ENCODE data around the gene TTC7B.

TTC7B gene

DNA sequence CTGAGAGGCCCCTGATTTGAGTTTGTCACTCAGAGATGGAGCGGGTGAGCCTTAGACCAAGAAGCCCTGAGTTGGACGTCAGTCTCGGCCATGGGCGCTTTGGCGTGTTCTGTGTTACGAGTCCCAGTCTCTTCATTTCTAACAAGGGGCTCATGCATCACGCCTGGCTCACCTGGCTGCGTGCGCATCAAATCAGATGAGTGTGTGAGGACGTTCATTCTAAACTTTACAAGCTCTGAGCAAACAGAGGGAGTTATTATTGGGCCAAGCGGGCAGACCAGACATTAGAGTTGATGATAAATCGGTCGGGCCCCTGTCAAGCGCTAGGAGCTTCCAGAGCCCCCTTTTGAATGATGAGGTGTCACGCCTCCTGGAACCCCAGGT, 302.2 kb downstream of the TTC7B start:
- DNase-seq = no peak

DNA sequence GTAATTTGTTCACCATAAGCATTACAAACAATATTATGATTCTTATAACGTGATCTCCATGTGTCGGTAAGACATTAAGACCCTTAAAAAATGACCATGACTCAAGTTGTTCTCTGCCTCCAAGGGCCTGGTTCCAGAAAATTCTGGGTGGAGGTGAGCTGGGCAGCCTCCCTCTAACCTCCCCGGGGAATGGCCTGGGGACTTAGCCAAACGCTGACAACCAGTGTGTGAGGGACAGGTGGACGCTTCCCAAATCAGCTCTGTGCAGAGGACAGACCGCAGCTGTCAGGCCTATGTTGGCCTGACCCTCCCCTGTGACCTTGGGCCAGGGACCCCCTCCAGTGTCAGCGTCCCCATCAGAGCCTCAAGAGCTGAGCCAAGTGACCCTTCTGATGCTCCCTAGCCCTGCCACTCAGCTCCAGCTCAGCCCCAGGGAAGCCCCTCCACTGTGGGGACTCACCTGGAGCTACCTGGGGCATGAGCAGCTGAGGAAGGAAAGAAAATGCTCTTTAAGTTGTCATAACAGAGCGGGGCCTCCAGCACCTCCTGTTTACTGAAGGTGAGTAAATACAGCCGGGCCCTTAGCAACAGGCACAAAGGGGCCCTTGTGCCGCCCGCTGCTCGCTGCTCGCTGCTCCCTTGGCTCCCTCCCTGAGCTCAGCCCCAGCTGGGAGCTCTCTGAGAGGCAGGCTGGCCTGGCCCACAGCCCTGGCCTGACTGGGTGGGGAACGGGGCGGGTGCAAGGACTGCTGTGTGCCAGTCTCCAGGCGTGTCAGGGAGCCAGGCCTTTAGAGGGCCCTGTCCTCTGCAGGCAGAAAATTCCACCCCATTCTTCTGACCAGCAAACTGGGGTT, 302.8 kb downstream of the TTC7B start:
- peak; percentile 50 to 99 (median 92) for DNase-seq

DNA sequence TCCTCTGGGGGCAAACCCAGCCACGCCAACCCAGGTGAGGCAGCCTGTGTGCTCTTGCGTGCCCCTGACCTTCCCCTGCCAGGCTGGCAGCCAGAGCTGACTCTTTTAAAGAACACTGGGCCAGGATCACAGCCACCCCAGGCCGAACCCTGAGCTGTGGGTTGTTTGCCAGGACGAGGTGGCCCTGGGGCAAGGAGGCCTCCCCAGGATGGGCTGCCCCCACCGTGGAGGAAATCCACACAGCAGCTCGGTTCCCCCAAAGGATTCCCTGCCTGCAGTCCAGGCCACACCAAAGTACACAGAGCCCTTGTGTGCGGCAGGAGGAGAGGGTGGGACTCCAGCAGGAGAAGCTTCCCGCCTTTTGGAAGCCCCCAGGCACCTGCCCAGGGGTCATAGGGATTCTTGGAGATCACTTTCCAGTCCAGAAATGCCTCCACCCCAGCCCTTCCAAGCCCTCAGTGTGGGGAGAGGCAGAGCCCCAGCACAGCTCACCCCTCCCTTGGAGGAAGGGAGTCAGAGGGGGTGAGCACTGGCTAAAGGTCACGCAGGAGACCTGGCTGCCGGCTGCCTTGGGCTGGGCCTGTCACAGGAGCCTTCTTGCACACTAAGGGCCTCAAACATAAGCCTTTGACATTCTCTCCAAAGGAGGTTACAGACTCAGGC, 303.8 kb downstream of the TTC7B start:
- peak in 7 of 56 donors; percentile 19 to 61 (median 36) for DNase-seq

DNA sequence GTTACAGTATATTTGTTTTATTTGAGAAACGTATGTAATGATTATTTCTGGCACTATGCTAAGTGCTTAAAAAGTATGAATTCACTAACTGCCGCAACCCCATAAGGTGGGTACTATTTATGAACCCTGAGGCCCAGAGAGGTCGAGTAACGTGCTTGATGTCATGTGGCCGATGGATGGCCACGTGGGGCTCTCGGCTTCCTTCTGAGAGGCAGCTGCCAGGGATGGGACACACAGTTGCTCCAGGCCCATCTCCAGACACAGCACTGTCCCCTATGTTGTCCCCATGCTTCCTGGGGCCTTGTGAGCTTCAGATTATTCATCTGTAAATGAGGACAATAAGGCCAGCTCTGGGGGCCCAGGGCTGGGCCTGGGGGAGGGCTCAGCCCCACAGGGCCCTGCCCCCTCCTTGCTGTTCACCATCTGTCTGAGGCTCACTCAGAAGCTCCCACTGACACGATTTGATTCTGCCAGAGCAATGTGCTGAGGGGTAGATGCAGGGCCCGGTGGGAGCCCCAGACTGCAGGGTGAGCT, 304.4 kb downstream of the TTC7B start:
- DNase-seq = peak in 5 of 56 donors; percentile 18 to 53 (median 32)

DNA sequence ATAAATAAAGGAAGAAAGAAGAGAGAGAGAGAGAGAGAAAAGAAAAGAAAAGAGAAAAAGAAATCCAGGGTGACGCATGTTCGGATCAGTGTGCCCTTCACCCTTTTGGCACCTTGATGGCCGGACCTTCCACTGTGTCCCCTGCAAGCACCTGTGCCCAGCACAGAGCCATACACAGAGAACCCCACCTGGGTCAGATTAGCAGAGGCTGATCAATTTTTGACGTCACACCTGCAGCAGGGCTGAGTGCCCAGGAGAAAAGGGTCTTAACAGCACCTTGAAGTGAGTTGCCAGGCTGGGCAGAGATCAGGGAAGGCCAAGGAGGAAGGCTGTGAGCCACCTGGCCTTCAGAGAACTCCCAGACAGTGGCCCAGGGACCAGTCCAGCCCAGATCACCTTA, 305.0 kb downstream of the TTC7B start:
- DNase-seq = no peak

DNA sequence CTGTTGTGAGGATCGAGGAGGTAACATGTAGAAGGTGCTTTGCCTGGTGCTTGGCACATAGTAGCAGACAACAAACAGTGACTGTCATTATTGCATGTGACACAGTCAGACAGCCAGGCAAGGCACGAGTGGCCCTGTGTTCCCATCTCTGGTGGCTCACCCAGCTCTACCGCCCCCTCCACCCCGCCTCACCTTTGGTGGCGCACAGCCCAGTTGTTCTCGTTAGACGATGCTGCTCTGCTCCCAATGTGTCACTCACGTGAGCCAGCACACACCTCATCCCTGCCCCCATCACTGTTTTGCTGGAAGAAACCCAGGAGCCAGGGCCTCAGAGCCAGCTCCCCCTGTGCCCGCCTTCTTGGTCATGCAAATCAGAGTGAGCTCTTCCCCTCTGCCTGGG, 306.1 kb downstream of the TTC7B start:
- peak in 1 of 56 donors; percentile 32 for DNase-seq

DNA sequence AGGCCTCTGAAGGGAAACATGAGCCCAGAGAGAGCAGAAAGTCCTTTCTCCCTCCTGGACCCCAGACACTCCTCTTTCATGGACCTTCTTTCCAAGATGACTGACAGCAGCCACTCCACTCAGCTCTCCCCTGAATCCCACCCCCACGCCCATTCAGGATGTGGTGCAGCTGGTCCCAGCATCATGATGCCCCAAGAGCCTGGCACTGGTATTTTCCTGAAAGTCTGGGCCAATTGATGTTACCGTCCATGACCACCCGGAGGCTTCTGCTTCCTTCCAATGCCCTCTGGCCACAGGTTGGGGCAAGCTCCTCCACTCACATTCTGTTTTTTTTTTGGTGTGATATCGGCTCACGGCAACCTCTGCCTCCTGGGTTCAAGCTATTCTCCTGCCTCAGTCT, 306.8 kb downstream of the TTC7B start:
- no peak for DNase-seq

DNA sequence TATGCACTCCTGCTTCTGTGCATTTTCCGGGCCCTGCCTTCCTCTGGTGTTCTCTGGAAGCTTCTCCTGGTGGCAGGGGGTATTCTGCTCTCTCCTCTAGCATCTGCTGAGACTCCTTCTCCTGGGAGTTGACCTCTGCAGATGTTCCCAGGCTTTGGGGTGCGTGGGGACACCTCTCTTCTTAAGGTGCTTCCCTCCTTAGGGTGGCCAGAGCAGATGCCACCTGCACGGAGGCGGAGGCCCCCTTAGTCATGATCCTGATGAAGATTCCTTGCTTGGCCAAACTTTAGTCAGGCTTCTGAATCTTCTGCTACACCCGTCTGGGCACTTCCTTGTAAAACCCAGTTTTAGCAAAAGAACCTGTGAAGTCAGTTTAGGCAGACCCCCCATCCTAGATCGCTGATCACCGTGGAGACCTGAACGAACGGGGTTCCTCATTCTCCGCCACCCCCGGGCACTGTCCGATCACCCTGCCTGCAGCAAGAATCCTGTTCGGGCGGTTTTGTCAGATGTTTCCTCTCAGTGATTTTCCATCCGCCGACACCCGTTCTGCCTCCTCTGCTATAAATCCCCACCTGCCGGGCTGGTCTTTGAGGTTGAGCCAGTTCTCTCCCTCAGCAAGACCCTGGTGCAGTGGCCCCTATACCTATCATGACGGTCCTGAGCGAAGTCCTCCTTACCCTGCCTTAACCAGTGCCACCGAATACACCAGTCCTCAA, 307.5 kb downstream of the TTC7B start:
- DNase-seq = no peak

DNA sequence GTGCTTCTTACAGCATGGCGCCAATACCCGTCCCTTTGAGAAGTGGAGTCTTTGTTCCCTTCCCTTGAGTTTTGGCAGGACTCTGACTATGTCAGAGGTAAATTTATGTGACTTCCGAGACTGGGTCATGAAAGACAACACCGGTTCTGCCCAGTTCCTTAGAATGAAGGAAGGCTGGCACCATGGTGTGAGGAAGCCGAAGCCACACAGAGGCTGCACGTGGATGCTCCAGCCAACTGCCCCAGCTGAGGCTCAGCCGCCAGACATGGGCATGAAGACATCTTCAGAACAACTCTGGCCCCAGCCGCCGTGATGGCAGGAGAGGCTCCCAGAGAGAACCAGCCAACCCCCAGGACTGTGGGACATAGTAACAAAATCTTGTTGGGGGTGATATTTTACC, 308.2 kb downstream of the TTC7B start:
- DNase-seq = no peak

DNA sequence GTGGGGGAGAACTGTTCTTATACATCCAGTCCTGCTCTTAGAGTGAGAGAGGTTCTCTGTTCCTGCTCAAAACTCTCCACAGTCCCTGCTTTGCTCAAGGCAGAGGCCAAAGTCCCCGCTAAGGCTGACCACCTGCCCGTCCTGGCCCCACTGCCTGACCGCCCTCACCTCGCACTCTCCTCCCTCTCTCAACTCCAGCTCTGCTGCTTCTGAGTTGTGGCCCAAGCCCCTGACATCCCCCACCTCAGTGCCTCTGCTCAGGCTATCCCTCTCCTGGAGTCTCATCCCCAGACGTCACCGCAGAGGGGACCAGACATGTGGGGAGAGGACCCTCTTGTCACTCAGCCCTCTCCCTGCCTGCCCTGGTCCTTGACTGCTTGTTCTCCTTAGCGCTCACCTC, 308.8 kb downstream of the TTC7B start:
- no peak for DNase-seq

DNA sequence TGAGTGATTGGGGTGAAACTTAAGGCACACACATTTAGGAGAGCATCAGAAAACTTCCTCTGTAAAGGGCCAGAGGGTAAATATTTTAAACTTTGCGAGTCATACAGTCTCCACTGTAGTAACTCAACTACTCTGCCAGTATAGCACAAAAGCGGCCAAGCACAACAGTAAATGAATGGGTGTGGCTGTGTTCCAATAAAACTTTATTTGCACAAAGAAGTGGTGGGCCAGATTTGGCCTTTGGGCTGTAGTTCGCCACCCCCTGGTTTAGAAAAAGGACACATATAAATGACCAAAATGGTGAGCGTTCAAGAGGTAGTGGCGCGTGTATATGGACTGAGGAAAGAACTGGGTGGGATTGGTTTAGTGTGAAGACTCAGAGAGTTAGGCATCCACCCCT, 309.5 kb downstream of the TTC7B start:
- DNase-seq = no peak

DNA sequence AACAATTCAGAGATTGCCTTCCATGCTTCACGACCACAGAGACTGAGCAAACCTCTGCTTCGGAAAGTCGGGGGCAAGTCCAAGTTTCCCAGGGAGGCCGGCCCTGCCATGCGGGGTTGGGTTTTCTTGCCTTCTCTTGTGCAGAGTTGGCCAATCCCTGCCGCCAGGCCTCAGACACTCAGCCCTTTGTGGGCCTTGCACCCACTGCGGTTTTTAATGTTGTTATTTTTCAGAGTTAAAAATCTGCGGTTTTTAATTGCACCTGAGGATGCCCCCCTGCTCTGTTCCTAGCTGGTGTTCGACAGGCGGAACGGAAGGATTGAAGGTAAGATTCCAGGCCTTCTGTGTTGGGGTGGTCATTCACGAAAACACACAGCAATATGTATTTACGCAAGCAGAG, 310.7 kb downstream of the TTC7B start:
- peak in 8 of 56 donors; percentile 12 to 43 (median 26) for DNase-seq

DNA sequence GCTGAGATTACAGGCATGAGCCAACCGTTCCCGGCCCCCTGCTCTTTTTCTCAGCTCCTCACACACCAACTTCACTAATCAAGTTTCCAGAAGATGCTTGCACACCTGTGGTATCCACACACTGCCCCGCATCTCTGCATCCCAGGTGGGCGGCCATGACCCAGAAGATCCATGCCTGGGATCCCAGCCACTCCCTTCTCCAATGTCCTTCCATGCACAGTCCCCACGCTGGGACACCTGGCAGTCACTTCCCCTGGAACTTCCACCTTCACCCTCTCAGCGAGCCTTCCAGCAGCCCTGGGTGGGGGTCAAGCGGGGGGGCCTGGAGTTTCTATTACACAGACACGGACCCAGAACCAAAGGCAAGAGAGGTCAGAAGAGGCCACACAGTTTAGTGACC, 311.6 kb downstream of the TTC7B start:
- no peak for DNase-seq

DNA sequence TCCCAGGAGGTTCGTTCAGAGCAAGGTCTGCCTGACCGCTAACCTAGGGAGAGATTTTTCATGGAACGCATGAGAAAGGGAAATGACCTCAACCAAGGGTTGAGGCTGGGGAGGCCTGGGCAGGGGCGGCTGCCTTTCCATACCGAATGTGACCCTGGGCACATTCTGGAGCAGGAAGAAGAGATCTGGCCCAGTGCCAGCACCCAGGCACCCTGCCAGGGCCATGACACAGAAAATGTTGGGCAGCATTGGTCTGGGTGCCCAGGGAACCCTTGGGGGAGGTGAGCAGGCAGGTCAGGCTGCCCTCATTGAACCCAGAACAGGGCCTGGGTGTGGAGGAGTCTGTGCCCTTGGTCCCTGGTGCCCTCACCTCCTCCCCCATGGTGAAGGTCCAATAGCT, 312.6 kb downstream of the TTC7B start:
- DNase-seq = peak in 1 of 56 donors; percentile 25

DNA sequence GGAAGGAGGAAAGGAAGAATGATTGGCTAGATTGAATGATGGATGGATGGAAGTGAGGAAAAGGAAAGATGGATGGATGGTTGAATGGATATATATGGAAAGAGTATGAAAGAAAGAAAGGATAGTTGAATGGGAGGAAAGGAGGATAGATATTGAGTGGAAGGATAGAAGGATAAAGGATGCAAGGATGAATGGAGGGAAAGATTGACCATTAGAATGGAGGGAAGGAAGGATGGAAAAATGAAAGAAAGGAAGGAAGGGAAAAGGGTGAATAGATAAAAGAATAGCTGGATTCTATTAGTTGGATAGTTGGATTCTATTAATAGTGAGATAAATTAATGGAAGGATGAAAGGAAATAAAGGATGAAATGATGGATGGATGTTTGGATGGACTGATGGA, 313.5 kb downstream of the TTC7B start:
- DNase-seq = no peak

DNA sequence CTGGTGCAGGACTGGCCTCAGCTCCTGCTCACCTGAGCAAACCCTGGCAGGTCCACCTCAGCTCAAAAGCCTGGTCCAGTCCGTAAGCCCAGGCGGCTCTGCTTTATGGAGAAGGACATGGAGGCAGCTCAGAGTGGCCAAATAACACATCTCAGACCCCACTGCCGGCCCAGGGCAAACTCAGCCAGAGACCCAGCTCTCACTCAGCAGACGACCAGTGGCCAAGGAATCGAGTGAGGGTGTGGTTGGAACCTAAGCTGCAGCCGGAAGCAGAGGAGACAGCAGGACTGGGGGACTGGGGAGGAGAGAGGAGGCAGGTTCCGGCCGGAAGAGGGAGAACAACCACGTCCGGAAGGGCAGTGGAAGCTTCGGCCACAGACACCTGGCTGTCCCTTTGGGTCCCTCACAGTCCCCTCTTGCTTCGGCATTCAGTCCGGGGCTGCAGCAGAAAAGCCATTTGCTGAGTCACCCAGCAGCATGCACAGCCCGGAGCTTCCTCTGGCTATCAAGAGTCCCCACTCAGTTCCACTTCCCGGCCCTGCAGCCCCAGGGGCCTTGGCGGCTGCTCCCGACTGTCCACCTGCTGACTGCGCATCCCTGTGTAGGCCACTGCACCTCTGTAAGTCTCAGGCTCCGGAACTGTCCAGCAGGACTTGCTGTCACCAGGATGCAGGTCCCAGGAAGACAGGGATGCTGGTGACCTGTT, 315.4 kb downstream of the TTC7B start:
- DNase-seq = no peak

DNA sequence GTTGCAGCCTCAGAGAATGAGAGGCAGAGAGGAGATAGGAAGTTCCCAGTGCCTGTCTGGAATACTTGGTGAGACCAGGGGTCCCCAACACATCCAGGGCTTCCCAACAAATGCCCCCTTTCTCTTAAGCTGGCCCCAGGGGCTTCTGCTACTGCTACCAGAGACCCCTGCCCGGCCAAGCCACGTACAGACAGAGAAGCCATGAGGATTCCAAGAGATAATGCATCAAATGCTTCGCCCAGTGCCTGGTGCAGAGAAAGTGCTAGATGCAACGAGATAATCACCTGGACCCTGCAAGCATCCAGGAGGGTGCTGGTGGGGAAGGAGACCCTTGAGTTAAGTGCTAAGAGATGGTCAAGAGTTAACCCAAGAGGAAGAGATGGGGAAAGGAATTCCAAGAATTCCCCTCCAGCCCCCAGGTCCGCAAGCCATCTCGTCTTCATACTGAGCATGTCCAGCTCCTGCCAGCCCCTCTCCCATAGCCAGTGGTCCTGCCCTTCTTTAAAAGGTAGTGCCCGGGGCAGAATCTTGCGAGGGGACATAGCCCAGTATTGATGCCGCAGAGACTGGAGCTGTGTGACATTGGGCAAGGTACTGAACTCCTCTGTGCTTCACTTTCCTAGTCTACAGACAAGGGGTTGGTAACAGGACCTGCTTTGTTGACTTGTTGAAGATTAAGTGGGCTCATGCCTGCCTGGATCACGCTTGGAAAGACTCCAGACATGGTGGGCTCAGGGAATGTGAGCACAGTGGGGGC, 316.1 kb downstream of the TTC7B start:
- no peak for DNase-seq

DNA sequence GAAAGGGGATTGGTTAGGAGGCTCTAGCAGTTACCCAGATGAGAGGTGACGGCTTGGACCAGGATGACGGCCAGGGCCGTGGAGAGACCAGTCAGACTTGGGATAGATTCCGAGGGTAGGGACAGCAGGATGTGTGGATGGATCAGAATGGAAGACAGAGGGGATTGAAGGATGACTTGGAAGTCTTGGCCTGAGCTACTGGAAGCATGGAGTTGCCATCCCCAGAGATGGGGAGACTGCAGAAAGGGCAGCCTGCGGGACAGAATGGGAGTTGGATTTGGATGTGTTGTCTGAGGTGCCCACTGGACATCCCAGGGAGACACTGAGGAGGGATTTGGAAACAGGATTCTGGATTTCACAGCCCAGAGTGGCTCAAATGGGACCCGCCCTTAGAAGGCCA, 317.1 kb downstream of the TTC7B start:
- DNase-seq = no peak

DNA sequence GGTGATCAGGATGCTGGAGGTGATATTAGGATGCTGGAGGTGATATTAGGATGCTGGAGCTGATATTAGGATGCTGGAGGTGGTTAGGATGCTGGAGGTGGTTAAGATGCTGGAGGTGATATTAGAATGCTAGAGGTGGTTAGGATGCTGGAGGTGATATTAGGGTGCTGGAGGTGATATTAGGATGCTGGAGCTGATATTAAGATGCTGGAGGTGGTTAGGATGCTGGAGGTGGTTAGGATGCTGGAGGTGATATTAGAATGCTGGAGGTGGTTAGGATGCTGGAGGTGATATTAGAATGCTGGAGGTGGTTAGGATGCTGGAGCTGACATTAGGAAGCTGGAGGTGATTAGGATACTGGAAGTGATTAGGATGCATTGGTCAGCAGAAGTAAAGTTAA, 318.0 kb downstream of the TTC7B start:
- no peak for DNase-seq

DNA sequence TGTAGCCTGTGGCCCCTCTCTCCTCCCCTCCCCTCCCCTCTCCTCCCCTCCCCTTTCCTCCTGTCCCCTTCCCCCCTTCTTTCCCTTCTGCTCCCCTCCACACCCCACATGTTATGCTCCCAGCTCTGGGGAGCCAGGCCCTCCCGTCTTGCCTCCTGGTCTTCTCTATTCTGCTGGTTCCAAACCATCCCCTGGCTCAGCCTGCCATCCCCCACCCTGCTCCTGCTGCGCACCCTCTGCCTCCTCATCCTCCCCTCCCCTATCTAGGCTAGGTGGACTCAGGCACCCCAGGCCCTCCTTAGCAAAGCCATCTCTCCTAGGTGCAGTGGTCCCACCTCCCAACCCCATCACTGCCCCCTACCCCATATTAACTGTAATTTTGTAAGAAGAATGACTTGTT, 319.9 kb downstream of the TTC7B start:
- no peak for DNase-seq

All from amygdala (tissue), 56 donors.